ENCODE results near the gene CDH9.

Gene CDH9

GRCh38 chr5:27010646-27011045, 27.7 kb downstream of the CDH9 start:
- H3K4me3 Mint-ChIP-seq: no peak overlapping the region
- CTCF ChIA-PET: no interaction called here
- H3K4me1 Mint-ChIP-seq: no peaks in the 10 kb centered on the region
- H3K27ac Mint-ChIP-seq: no peak overlapping the region
- H3K36me3 Mint-ChIP-seq: no peaks in the 10 kb centered on the region
- H3K27me3 Mint-ChIP-seq: no peaks in the 10 kb centered on the region
- H3K9me3 Mint-ChIP-seq: peaks cover 3% of the 10 kb centered on the region
- no peak for DNase-seq

- no peak overlapping the region for H3K4me3 Mint-ChIP-seq
- DNase-seq: no peak
- no peaks in the 10 kb centered on the region for H3K4me1 Mint-ChIP-seq
- peaks cover 3% of the 10 kb centered on the region for H3K9me3 Mint-ChIP-seq
- no peak overlapping the region for H3K27ac Mint-ChIP-seq
- CTCF ChIA-PET: no interaction called here
- H3K27me3 Mint-ChIP-seq: no peaks in the 10 kb centered on the region
- H3K36me3 Mint-ChIP-seq: no peaks in the 10 kb centered on the region
Observed at GRCh38 chr5:27009540-27009915, 28.9 kb downstream of the CDH9 start.

- no peak for DNase-seq
- H3K36me3 Mint-ChIP-seq: no peaks in the 10 kb centered on the region
- no peak overlapping the region for H3K27ac Mint-ChIP-seq
- H3K4me3 Mint-ChIP-seq: no peak overlapping the region
- peaks cover 7% of the 10 kb centered on the region for H3K9me3 Mint-ChIP-seq
- no peaks in the 10 kb centered on the region for H3K27me3 Mint-ChIP-seq
- CTCF ChIA-PET: no interaction called here
- no peaks in the 10 kb centered on the region for H3K4me1 Mint-ChIP-seq
Observed at GRCh38 chr5:27008604-27009539, 29.5 kb downstream of the CDH9 start.

GRCh38 chr5:27007121-27007520, 31.3 kb downstream of the CDH9 start:
- H3K4me1 Mint-ChIP-seq: no peaks in the 10 kb centered on the region
- no peaks in the 10 kb centered on the region for H3K27me3 Mint-ChIP-seq
- H3K9me3 Mint-ChIP-seq: peaks cover 12% of the 10 kb centered on the region
- no peak overlapping the region for H3K4me3 Mint-ChIP-seq
- CTCF ChIA-PET: no interaction called here
- DNase-seq: no peak
- no peaks in the 10 kb centered on the region for H3K36me3 Mint-ChIP-seq
- H3K27ac Mint-ChIP-seq: no peak overlapping the region

- H3K9me3 Mint-ChIP-seq: peaks cover 12% of the 10 kb centered on the region
- H3K4me3 Mint-ChIP-seq: no peak overlapping the region
- H3K36me3 Mint-ChIP-seq: no peaks in the 10 kb centered on the region
- no peaks in the 10 kb centered on the region for H3K27me3 Mint-ChIP-seq
- H3K27ac Mint-ChIP-seq: no peak overlapping the region
- H3K4me1 Mint-ChIP-seq: no peaks in the 10 kb centered on the region
- CTCF ChIA-PET: no interaction called here
- DNase-seq: no peak
Observed at GRCh38 chr5:26986985-26987384, 51.4 kb downstream of the CDH9 start.

- Mint-ChIP-seq H3K27ac (no peak overlapping the region), H3K36me3 (no peaks in the 10 kb centered on the region), H3K4me1 (no peaks in the 10 kb centered on the region), H3K4me3 (no peak overlapping the region), H3K27me3 (no peaks in the 10 kb centered on the region), H3K9me3 (peaks cover 5% of the 10 kb centered on the region)
- DNase-seq: no peak
- CTCF ChIA-PET: no interaction called here
Observed at GRCh38 chr5:26981750-26982149, 56.6 kb downstream of the CDH9 start.

GRCh38 chr5:26959290-26959689, 79.1 kb downstream of the CDH9 start:
- H3K4me3 Mint-ChIP-seq: no peak overlapping the region
- CTCF ChIA-PET: no interaction called here

GRCh38 chr5:26955161-26955560, 83.2 kb downstream of the CDH9 start:
- Mint-ChIP-seq H3K27ac (no peak overlapping the region), H3K4me1 (no peaks in the 10 kb centered on the region), H3K4me3 (no peak overlapping the region), H3K36me3 (no peaks in the 10 kb centered on the region), H3K27me3 (no peaks in the 10 kb centered on the region), H3K9me3 (peaks cover 9% of the 10 kb centered on the region)
- CTCF ChIA-PET: no interaction called here
- DNase-seq: no peak

More at GRCh38 chr5:26959290-26959689, 79.1 kb downstream of the CDH9 start:
- no peak overlapping the region for H3K27ac Mint-ChIP-seq
- H3K9me3 Mint-ChIP-seq: peaks cover 14% of the 10 kb centered on the region
- no peaks in the 10 kb centered on the region for H3K36me3 Mint-ChIP-seq
- H3K27me3 Mint-ChIP-seq: no peaks in the 10 kb centered on the region
- DNase-seq: no peak
- no peaks in the 10 kb centered on the region for H3K4me1 Mint-ChIP-seq

GRCh38 chr5:26948921-26949320, 89.5 kb downstream of the CDH9 start:
- Mint-ChIP-seq H3K36me3 (no peaks in the 10 kb centered on the region), H3K27me3 (no peaks in the 10 kb centered on the region), H3K27ac (no peak overlapping the region), H3K9me3 (peaks cover 9% of the 10 kb centered on the region), H3K4me3 (no peak overlapping the region), H3K4me1 (no peaks in the 10 kb centered on the region)
- CTCF ChIA-PET: no interaction called here
- DNase-seq: no peak

GRCh38 chr5:26945901-26946300, 92.5 kb downstream of the CDH9 start:
- DNase-seq: no peak
- H3K9me3 Mint-ChIP-seq: peaks cover 19% of the 10 kb centered on the region
- no peaks in the 10 kb centered on the region for H3K36me3 Mint-ChIP-seq
- no peaks in the 10 kb centered on the region for H3K27me3 Mint-ChIP-seq
- H3K27ac Mint-ChIP-seq: no peak overlapping the region
- no peaks in the 10 kb centered on the region for H3K4me1 Mint-ChIP-seq
- H3K4me3 Mint-ChIP-seq: no peak overlapping the region
- CTCF ChIA-PET: no interaction called here

GRCh38 chr5:26942481-26942880, 95.9 kb downstream of the CDH9 start:
- Mint-ChIP-seq H3K4me1 (no peaks in the 10 kb centered on the region), H3K36me3 (no peaks in the 10 kb centered on the region), H3K4me3 (no peak overlapping the region), H3K9me3 (peaks cover 11% of the 10 kb centered on the region), H3K27ac (no peak overlapping the region), H3K27me3 (no peaks in the 10 kb centered on the region)
- DNase-seq: no peak
- CTCF ChIA-PET: no interaction called here

- DNase-seq: no peak
- H3K9me3 Mint-ChIP-seq: peaks cover 11% of the 10 kb centered on the region
- no peak overlapping the region for H3K27ac Mint-ChIP-seq
- H3K4me3 Mint-ChIP-seq: no peak overlapping the region
- H3K36me3 Mint-ChIP-seq: no peaks in the 10 kb centered on the region
- CTCF ChIA-PET: no interaction called here
- H3K4me1 Mint-ChIP-seq: no peaks in the 10 kb centered on the region
- no peaks in the 10 kb centered on the region for H3K27me3 Mint-ChIP-seq
Observed at GRCh38 chr5:26940994-26941393, 97.4 kb downstream of the CDH9 start.

GRCh38 chr5:26932238-26932637, 106.1 kb downstream of the CDH9 start:
- Mint-ChIP-seq H3K36me3 (no peaks in the 10 kb centered on the region), H3K4me1 (no peaks in the 10 kb centered on the region), H3K27ac (no peak overlapping the region), H3K9me3 (peaks cover 15% of the 10 kb centered on the region), H3K27me3 (no peaks in the 10 kb centered on the region), H3K4me3 (no peak overlapping the region)
- DNase-seq: no peak
- CTCF ChIA-PET: no interaction called here

GRCh38 chr5:26921439-26921838, 116.9 kb downstream of the CDH9 start:
- Mint-ChIP-seq H3K4me1 (no peaks in the 10 kb centered on the region), H3K9me3 (peaks cover 22% of the 10 kb centered on the region), H3K27ac (no peak overlapping the region), H3K27me3 (no peaks in the 10 kb centered on the region), H3K4me3 (no peak overlapping the region), H3K36me3 (no peaks in the 10 kb centered on the region)
- CTCF ChIA-PET: interaction anchor here (0.7 kb wide), 1 partner anchor 239 kb away, joined by 3 read pairs; no protein-coding TSS in a partner anchor
- no peak for DNase-seq

- no peak for DNase-seq
- Mint-ChIP-seq H3K27me3 (no peaks in the 10 kb centered on the region), H3K9me3 (peaks cover 11% of the 10 kb centered on the region), H3K4me1 (no peaks in the 10 kb centered on the region), H3K36me3 (no peaks in the 10 kb centered on the region), H3K4me3 (no peak overlapping the region), H3K27ac (no peak overlapping the region)
- CTCF ChIA-PET: no interaction called here
Observed at GRCh38 chr5:26903469-26903868, 134.9 kb downstream of the CDH9 start.

All from activated naive CD4-positive, alpha-beta T cell treated with anti-CD3 and anti-CD28 coated beads, Interleukin-2, amount 10 ng/mL, durations not matched to agents 7 days and 5 days (primary cell).